Measurements from ENCODE around the gene MICALL1.

- TF ChIP-seq, protein P1, sequence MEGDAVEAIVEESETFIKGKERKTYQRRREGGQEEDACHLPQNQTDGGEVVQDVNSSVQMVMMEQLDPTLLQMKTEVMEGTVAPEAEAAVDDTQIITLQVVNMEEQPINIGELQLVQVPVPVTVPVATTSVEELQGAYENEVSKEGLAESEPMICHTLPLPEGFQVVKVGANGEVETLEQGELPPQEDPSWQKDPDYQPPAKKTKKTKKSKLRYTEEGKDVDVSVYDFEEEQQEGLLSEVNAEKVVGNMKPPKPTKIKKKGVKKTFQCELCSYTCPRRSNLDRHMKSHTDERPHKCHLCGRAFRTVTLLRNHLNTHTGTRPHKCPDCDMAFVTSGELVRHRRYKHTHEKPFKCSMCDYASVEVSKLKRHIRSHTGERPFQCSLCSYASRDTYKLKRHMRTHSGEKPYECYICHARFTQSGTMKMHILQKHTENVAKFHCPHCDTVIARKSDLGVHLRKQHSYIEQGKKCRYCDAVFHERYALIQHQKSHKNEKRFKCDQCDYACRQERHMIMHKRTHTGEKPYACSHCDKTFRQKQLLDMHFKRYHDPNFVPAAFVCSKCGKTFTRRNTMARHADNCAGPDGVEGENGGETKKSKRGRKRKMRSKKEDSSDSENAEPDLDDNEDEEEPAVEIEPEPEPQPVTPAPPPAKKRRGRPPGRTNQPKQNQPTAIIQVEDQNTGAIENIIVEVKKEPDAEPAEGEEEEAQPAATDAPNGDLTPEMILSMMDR (conservative IDR thresholded peaks at IDR 0.05; ENCODE audit: low read length) = no peak
- no peak for TF ChIP-seq EZH2phosphoT487 (IDR thresholded peaks at IDR 0.05; ENCODE audit: borderline replicate concordance, low read depth, low read length)
These were observed 25.2 kb upstream of the MICALL1 start for GRCh38 chr22:37880668-37881440.

All from OCI-LY7 (cell line).